Erythroblast (primary cell): Measurements from ENCODE around the gene SPON1.

Experiments used
- GATA1 ChIP-seq: IDR thresholded peaks from 2 replicates; pipeline ENCODE4 v1.6.1; 2011; ENCODE audit warnings: low read depth, mild to moderate bottlenecking, control low read depth, low read length, moderate library complexity
- POLR2A ChIP-seq: IDR thresholded peaks from 2 replicates; pipeline ENCODE4 v1.6.1; 2011; ENCODE audit warnings: mild to moderate bottlenecking, low read length

DNA sequence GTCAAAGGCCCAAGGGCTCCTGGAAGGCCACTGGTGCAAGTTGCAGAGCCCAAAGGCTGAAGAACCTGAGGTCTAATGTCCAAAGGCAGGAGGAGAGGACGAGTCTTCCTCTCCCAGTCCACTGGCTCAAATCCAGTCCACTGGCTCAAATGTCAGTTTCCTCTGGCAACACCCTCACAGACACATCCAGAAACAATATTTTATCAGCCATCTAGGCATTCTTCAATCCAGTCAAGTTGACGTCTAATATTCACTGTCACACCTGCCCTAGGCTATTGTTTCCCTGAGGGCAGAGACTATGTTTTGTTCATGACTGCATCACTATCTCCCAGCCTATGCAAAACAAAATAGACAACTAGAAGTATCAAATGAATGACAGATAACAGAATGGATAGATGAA is 148.1 kb downstream of the SPON1 start:
- TF ChIP-seq POLR2A: no peak
- no peak for TF ChIP-seq GATA1
